Stimulated activated CD4-positive, alpha-beta T cell treated with anti-CD3 and anti-CD28 coated beads, Interleukin-1b, Interleukin-23, amount 100 ng/mL, for 24 hours (primary cell): Measurements from ENCODE around the gene SYNM.
A peak's percentile ranks its signal among the peaks of the same experiment; 100 is the strongest.
"Not testable (repeated sequence)": the region's sequence is repeated elsewhere in the genome, so short reads cannot be mapped to it uniquely, and the experiment has no call there.

ENCODE experiments used
- DNase-seq, 4 experiments: peaks; one replicate each; pipeline ENCODE4 v3.0.0-alpha.2; 2020; ENCODE audit warnings: low read depth in 4 of 4, low spot score in 1 of 4

Gene SYNM

DNA sequence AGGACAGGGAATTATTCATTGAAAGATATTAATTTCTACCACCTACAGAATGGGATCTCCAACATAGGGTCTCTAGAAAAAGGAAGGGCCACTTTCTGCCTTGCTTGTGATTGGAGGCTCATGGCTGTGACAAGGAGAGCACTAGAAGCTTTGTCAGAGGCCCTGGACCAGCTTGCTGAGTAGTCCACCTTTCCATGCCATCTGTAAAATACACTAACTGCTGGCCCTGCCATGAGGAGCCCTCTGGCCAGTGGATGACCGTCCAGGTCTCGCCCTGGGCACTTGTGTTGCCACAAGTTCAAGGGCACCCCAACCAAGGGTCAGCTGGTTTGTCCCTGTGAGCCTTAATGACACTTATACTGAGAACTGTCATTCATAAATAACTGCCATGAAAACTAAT is 1.6 kb upstream of the SYNM start:
- no peak for DNase-seq

DNA sequence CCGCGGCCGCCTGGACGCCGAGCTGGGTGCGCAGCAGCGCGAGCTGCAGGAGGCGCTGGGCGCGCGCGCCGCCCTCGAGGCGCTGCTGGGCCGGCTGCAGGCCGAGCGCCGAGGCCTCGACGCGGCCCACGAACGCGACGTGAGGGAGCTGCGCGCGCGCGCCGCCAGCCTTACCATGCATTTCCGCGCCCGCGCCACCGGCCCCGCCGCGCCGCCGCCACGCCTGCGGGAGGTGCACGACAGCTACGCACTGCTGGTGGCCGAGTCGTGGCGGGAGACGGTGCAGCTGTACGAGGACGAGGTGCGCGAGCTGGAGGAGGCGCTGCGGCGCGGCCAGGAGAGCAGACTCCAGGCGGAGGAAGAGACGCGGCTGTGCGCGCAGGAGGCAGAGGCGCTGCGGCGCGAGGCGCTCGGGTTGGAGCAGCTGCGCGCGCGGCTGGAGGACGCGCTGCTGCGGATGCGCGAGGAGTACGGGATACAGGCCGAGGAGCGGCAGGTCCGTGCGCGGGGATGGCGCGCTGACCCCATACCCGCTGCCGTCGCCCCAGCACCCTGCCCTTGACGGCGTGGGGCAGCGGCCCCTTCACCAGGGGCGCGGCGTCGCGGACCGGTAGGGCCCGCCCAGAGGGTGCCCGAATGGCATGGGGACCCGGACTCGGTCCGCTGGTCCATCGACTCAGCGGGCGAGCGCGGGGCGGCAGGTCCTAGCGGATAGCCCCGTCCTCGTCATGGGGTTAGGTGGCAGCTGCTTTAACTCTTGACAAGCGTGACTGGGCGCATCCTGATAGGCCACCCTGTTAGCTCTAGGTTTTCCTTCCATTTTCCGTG is 848 bp downstream of the SYNM start:
- peak in 1 of 4 experiments; percentile 28 for DNase-seq

DNA sequence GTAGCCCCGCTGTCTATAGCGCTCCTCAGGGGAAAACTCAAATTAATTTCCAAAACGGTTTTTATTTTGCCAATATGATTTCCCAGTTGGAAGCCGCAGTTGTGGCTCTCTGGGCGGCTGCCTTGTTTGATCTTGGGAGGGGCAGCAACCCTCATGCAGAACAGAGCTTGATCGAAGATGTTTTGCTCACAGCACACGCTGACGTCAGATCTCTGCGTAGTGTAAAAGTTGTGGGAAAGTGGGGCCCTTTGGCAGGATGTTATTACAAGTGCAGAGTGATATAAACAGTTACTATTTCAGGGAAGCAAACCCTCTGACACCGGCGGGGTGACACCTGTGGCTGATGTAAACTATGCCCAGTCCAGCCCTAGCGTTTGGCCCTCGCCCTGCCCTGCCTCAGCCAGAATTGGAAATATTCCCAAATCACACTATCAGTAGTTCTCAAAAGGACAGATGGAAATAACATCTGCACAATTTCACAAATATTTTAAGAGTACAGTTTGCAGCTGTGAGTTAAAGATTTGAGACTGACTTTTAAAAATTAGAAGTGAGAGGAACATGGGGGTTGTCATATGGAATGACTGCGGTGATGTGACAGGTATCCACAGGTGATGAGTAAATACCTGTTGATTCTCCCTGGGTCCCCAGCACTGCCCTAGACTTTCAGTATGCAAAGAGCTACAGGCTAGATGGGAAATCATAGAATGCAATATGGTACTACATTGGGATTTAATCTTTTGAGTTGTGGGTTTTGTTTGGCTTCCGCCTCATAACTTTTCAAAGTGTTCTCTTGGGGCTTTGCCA is 1.7 kb downstream of the SYNM start:
- no peak for DNase-seq

DNA sequence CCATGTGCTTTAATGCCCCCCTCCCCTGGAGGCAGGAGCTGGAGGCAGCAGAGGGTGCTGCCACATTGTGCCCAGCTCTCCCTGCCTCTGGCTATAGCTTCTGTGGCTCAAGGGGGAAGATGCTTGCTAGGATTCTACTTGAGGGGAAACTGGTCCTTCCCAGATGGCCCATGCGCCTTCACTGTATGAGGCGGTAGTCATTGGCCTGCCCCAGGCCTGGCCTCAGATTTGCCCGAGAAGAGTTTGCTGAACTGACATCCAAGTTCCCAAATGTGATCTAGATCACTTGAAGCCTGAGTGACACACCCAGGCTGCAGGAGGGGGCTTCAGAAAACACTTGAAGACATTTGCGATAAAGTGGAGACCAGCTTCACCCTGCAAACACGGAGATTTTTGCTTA is 4.1 kb downstream of the SYNM start:
- no peak for DNase-seq

DNA sequence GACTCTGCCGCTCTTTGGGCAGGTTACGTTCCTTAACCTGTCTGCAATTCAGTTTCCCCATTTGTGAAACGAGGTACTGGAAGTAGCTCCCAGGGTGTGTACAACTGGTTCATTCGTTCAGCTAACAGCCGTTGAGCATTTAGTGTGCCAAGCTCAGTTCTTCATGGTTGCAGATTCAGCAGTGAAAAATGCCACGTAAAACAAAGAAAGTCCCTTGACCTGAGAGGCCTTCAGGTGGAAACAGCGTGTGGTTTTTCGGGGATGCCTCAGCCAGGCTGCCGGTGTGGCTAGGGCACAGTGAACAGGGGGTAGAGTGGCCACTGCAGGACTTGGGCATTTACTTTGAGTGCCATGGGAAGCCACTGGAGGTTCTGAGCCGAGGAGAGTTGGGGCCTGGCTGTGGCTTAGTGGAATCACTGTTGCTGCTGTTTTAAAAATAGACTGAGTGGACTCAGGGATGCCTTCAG is 4.7 kb downstream of the SYNM start:
- DNase-seq: no peak

DNA sequence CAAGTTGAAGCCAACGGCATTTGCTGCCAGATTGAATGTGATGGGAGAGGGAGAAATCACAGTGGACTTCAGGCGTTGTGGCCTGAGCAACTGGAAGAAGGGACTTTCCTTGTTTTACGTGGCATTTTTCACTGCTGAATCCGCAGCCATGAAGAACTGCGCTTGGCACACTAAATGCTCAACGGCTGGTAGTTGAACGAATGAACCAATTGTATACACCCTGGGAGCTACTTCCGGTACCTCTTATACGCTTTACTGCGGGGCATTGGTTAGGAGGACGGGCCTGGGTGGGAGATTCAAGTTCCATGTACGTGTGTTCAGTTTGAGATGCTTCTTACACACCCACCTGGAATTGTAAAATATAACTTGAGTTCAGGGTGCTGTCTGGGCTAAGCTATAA is 5.2 kb downstream of the SYNM start:
- no peak for DNase-seq

DNA sequence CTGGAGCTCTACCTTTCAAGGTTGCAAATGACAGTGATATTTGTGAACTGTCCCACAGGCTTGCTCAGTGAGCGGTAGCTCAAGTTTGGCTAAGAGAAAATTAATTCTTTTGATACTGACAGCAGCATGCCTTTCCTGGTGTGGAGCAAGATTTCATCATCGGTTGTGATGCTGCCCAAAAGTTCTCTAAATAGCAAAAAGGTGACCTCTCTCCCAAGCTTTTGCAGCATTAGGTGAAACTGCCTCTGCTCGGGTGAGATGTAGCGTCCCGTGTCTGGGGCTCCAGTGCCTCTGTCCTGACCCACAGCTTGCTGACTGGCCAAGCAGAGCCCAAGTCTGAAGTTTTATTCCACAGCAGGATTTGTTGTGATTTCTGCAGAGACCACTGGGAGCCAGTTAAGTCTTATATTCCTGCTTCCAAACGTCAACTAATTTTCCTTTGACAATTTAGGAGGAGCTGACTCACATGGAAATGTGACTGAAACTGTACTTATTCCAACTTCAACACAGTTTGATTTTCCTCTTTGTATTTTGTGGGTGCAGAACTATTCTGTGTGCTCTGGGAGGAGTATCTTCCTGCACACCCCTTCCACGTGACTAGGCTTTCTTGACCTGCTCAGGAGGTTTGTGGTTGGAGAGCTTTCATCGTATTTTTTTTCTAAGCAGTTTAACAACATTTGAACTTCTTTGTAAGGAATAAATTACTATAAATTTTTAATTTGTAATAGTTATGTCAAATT is 5.9 kb downstream of the SYNM start:
- DNase-seq: no peak

DNA sequence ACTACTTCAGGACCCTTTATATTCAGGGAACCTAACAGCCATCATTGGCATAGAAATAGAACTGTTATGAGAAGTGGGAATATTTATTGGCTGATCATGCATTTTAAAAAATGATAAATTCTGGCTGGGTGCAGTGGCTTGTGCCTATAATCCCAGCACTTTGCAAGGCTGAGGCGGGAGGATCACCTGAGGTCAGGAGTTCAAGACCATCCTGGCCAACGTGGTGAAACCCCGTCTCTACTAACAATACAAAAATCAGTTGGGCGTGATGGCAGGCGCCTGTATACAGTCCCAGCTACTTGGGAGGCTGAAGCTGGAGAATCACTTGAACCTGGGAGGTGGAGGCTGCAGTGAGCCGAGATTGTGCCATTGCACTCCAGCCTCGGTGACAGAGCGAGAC is 6.8 kb downstream of the SYNM start:
- not testable (repeated sequence) for DNase-seq

DNA sequence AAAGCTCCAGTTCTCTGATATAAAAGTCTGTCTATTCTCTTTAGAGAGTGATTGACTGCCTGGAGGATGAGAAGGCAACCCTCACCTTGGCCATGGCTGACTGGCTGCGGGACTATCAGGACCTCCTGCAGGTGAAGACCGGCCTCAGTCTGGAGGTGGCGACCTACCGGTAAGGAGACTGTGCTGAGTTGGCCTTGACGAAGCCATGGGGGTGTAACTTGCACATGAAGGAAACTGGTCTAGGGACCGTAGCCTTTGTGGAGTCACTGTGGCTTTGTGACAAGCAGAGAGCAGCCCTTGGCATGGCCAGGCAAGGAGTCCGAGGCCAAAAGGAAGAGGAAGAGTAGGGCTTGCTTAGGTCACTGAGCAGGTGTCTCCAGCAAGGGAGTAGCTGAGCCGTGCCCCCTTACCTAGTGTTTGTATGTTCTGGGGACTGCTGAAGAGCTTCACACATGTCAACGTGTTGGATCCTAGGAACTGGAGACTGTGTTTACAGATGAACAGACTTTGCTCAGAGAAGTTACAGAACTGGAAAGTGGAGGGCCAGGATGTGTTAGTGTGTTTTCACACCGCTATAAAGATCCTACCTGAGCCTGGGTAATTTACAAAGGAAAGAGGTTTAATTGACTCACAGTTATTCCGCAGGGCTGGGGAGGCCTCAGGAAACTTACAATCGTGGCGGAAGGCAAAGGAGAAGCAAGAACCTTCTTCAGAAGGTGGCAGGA is 8.8 kb downstream of the SYNM start:
- no peak for DNase-seq

DNA sequence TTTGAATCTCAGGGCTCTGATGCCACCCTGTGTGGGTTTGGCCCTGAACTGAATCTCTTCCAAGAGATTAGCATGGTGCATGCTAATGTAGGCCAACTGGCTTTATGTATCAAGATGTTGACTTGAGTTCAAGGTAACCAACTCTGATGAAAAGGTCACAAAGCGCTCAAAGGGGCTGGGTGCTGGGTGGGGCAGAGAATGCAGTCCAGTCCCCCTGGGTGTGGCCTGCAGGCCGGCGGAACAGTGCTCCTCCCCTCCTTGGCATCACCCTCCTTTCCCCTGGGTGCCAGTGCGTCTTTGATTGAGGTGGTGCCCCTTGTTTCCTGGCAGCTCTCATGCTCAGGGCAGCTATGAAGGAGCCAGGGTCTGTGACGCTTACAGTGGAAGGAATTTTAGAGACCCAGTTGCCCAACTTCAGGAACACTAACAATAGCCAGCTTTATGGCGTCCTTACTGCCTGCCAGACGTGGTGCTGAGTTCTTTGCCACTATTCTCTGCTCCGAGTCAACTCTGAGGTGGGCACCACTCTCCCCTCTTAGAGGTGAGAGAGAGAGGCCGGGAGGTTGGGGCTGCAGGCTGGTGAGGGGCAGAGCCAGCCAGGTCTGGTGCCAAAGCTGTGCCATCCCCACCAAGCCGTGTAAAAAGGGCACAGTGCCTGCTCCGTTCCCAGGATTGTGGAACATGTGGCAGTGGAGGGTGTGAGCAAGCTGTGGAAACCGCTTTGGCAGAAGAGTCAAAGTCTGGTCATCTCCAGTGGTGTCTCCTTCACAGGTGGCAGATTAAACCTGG is 9.8 kb downstream of the SYNM start:
- no peak for DNase-seq

DNA sequence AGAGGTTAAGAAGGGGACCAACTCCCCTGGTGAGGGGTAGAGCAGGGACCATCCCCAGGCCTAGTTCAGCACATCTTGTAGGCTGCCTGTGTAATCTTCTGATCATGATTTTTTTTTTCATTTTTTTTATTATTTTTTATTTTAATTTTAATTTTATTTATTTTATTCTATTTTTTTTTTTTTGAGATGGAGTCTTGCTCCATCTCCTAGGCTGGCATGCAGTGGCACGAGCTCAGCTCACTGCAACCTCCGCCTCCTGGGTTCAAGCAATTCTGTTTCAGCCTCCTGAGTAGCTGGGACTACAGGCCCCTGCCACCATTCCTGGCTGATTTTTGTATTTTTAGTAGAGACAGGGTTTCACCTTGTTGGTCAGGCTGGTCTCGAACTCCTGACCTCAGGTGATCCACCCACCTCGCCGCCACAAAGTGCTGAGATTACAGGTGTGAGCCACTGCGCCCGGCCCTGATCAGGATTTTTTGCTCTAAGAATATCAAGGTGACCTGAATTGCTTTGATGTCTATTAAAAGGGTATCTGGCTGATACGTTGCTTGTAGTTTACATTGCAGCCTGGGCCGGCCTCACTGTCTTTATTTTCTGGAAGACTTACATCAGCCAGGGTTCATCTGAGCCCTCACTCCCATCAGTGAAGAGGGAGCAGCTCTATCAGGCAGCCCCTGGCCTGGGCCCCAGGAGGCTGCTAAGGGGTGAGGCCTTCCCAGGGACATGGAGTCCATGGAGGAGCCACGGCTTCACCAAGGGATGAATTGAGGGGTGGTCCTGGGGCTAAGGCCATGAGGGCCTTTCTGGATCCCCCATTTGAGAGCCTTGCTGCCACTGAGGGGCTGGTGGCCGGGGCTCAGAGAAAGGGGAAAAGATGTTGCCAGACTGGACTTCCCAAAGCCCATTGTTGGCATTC is 10.7 kb downstream of the SYNM start:
- DNase-seq: no peak

DNA sequence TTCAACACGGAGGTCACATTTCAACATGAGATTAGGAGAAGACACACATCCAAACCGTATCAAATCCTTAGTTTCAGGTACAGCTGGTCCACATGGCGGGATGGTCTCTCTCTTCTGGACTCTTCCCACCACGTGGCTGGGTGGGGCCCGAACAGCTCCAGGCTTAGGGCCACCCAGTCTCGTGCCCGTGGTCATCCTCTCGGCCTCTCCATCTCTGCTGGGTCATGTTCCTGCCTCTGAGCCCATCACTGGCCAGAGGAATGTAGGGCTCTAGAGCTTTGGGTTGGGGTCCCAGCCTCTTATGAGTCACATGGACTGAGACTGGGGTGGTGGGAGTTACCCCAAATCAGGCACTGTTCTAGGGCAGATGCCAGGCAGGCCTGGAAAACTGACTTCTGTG is 12.2 kb downstream of the SYNM start:
- DNase-seq: no peak

DNA sequence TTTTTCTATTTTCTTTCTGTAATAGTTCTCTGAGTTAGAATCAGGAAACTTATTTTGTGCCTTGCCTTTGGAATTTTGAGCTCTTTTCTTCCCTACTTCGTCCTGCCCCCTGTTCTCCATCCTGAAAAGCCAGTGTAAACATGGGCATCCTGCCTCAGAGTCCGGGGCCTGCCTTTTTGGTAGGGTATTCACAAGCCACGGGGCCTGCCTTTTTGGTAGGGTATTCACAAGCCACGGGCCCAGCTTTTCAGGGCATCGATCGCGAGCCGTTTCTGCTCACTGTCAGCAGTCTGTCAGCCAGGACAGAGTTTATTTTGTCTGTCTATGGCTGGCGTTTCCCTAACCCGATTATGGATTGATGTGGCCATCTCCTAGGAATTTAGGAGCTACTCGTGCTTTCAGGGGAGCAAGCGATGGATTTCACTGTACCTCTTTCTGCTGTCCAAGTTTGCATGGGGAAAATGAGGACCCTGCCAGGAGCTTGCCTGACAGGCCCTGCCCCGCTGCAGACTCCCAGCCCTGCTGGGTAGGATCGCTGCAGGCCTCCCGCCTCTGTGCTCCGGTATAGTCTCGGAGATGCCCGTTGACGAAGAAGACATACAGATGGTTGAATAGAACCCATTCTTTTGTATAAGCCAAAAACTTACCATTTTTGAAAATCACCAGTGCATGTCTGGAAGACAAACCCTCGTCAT is 12.8 kb downstream of the SYNM start:
- DNase-seq: no peak

DNA sequence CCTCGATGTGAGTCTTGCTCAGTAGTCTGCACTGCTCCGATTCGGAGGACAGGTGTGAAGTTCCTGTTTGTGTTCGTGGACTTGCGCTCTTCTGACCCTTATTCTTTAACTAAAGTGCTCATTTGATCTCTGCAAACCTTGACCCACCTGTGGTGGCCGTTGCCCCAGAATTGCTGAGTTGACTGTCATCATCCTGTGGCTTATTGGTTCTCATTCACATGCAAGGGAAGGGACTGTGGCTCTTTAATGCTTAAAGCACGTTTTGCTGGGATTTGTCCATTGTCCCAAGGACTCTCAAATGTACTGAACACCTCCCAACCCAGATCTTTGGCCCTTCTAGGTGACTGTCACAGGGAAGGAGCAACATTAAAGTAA is 13.4 kb downstream of the SYNM start:
- no peak for DNase-seq

DNA sequence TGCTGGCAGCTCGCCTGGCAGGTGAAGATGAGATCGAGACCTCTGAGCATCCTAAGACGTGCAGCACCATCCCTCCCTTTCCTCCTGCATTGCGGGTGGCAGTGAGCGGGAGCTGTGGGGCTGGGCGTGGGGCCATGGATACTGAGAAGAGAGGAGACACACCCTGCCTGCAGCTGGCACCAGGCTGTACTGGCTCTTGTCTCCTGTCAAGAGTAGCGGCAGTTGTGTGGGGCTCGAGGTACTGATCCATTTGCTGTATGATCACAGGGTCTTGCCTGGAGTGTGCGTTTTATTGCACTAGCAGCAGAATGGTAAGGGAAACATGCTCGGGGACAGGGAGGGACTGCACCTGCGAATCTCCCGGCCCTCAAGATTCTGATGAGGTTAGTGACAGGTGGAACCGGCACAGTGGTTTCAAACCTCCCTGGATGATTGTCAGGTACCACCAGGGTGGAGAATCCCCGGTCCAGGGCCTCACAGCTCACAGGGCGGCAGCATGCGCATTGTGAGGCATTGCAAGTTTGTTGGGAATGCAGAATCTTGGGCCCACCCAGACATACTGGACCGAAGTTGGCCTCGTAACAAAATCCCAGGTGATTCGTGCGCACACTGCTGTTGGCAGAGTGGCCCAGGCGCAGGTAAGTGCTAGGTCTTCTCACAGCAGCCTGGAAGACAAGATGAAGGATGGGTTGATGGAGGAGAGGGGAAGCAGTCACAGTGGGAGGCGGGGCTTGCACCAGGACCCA is 14.1 kb downstream of the SYNM start:
- DNase-seq: no peak

DNA sequence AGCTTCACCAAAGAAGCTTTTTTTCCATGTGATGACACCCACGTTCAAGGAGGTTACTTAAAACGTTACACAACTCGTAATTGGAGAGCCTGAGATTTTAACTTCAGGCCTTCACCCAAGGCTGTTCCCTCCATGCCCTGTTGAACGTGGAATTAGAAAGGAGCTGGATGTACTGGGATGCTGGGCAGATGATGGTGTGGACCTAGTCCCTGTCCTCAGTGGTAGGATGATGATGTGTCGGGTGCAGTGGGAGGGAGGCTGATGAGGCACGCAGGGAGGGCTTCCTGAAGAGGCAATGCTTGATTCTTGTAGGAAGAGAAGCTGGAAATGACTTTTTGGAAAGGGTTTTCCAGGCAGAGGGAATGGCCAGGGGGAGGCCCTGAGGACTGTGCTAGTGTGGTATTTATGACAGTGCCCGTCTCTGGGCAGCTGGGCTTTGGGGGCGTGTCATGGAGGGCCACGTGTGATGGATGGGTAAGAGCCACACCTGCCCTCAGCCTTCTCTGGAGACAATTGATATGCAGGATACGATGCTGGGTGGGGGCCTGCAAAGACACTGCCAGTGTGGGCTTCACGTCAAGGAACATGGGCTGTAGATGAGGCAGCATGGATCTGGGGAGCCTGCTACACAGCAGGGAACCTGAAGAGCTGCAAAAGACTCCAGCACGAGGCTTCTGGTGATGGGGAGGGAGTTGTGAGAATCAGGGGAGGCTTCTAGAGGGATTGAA is 15.3 kb downstream of the SYNM start:
- no peak for DNase-seq

DNA sequence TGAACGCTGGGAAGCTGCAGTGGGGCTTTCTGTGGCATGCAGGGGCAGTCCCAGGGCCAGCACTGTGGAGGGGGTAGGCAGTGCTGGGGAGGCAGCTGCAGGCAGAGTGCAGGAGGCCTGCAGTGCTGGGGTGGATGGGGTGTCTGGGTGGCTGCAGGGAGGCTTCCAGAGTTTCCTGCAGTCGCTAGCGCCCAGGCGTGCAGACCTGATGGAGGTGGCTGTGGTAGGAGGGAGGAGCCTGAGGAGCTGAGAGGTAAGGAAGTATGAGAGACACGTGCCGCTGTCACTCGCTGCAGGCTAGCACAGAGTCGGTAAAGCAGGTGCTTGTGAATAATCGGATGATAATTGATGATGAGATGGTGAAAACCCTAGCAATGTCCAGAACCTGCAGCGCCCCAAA is 16.3 kb downstream of the SYNM start:
- DNase-seq: no peak
